Measurements from ENCODE around the gene PPP2CA. TPM values are rescaled to one million over a fixed set of nuclear protein-coding genes. Genes with fewer than 3 reads are reported as not detected.

PPP2CA gene
- total and polyA plus RNA-seq, 2 of the 13 experiments (the other 11 are each of a cell fraction or from before 2014, with no cell fraction given) = 82.4 to 171 TPM

- TF ChIP-seq PAXIP1 (CRISPR knock-in tag; conservative IDR thresholded peaks at IDR 0.05) = no peak
- TF ChIP-seq FIP1L1 (IDR thresholded peaks at IDR 0.05; ENCODE audit: borderline replicate concordance, insufficient read depth, low read depth, low read length) = no peak
- no peak for TF ChIP-seq ZMAT5 (CRISPR knock-in tag; IDR thresholded peaks at IDR 0.05; ENCODE audit: borderline replicate concordance, low read depth)
- no peak for TF ChIP-seq RAD51 (IDR thresholded peaks at IDR 0.05; ENCODE audit: borderline replicate concordance)
- no peak for TF ChIP-seq MTA1 (CRISPR knock-in tag; IDR thresholded peaks at IDR 0.05; ENCODE audit: borderline replicate concordance)
- no peak for TF ChIP-seq ONECUT2 (CRISPR knock-in tag; IDR thresholded peaks at IDR 0.05)
- no peak; the same call in 1 of the 2 replicates for TF ChIP-seq SP4 (CRISPR knock-in tag; IDR thresholded peaks at IDR 0.05)
- no peak; the same call in 1 of the 2 replicates for TF ChIP-seq AHR (CRISPR knock-in tag; IDR thresholded peaks at IDR 0.05)
- no peak for TF ChIP-seq CHD2 (IDR thresholded peaks at IDR 0.05; ENCODE audit: low read depth, low read length)
- TF ChIP-seq ETV5 (CRISPR knock-in tag; IDR thresholded peaks at IDR 0.05; ENCODE audit: borderline replicate concordance) = no peak
- TF ChIP-seq AHDC1 (CRISPR knock-in tag; IDR thresholded peaks at IDR 0.05; ENCODE audit: borderline replicate concordance) = no peak; the same call in 1 of the 2 replicates
- no peak for TF ChIP-seq ZNF138 (CRISPR knock-in tag; IDR thresholded peaks at IDR 0.05; ENCODE audit: low read depth)
- TF ChIP-seq ARID4A (CRISPR knock-in tag; IDR thresholded peaks at IDR 0.05; ENCODE audit: borderline replicate concordance) = peak; percentile 55; the same call in 1 of the 2 replicates
- no peak for TF ChIP-seq MAFK (conservative IDR thresholded peaks at IDR 0.05 in 1 of 2, IDR thresholded peaks at IDR 0.05 in 1 of 2; ENCODE audit: low read length in 2 of 2)
These were observed 744 bp upstream of the PPP2CA start (continued) for GRCh38 chr5:134226441-134227192.

Measured in HepG2 (cell line).